ENCODE results near the gene ACOX2.

DNA sequence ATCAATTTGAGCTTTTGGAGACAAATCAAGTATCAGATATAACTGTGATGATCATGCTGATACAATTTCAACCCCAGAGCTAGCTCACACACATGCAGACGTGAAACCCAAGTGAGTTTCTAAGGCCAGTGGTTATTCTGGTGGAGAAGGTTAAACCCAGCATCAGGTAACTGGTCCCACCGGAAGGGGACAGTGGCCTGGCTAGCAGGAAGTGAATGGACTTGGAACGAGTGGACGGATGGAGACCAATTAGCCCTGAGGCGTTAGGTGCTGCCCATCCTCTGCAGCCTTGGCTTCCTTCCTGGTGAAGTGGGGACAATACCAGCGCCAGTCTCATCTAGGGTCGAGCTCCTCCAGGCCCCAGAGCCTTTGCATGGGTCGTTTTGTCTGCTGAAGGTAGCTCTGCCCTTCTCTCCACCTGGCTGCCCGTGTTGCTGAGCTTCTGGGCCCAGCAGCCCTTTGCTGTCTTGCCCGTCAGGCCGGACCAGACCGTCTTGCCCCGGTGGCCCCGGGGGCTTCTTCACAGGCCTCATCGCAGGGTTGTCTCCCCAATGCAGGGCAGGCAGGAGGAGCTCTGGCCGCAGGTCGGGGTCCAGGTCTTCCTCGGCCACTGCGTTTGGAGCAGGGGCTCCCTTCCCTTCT, 46.0 kb downstream of the ACOX2 start:
- TF ChIP-seq, protein P1, sequence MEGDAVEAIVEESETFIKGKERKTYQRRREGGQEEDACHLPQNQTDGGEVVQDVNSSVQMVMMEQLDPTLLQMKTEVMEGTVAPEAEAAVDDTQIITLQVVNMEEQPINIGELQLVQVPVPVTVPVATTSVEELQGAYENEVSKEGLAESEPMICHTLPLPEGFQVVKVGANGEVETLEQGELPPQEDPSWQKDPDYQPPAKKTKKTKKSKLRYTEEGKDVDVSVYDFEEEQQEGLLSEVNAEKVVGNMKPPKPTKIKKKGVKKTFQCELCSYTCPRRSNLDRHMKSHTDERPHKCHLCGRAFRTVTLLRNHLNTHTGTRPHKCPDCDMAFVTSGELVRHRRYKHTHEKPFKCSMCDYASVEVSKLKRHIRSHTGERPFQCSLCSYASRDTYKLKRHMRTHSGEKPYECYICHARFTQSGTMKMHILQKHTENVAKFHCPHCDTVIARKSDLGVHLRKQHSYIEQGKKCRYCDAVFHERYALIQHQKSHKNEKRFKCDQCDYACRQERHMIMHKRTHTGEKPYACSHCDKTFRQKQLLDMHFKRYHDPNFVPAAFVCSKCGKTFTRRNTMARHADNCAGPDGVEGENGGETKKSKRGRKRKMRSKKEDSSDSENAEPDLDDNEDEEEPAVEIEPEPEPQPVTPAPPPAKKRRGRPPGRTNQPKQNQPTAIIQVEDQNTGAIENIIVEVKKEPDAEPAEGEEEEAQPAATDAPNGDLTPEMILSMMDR (IDR thresholded peaks at IDR 0.05) = no peak
- no peak for TF ChIP-seq POLR2A (IDR thresholded peaks at IDR 0.05)
- no peak for TF ChIP-seq POLR2AphosphoS5 (IDR thresholded peaks at IDR 0.05)

All from prostate gland (tissue), 2 donors.